HepG2 (cell line): ENCODE data around the gene SRC. TPM values are rescaled to one million over a fixed set of nuclear protein-coding genes. Genes with fewer than 3 reads are reported as not detected.

Source experiments
- AHR ChIP-seq: IDR thresholded peaks from 2 replicates; pipeline ENCODE4 v1.6.1; 2018; ENCODE audit warnings: missing genetic modification reagents, missing compliant biosample characterization
- ARNT ChIP-seq: fragments of 450-650 bp; IDR thresholded peaks from 2 replicates; pipeline ENCODE4 v1.6.1; 2017
- CBFB ChIP-seq: sonication (generic); formaldehyde crosslinking; IDR thresholded peaks from 2 replicates; pipeline ENCODE4 v1.4.0; 2020; ENCODE audit warnings: missing genetic modification reagents
- CHD4 ChIP-seq: fragments of 200-600 bp; sonication (generic); IDR thresholded peaks from 2 replicates; pipeline ENCODE4 v1.7.0; 2017; ENCODE audit warnings: mild to moderate bottlenecking, low read length, borderline replicate concordance
- DR1 ChIP-seq: sonication (generic); formaldehyde crosslinking; IDR thresholded peaks from 2 replicates; pipeline ENCODE4 v1.8.0; 2021; ENCODE audit warnings: mild to moderate bottlenecking, missing genetic modification reagents, inconsistent platforms
- GATAD2A ChIP-seq: IDR thresholded peaks from 2 replicates; pipeline ENCODE4 v1.6.1; 2016
- HHEX ChIP-seq: IDR thresholded peaks from 2 replicates; pipeline ENCODE4 v1.6.1; 2016; ENCODE audit warnings: control low read depth
- IRF2 ChIP-seq: IDR thresholded peaks from 2 replicates; pipeline ENCODE4 v1.6.1; 2018; ENCODE audit warnings: missing genetic modification reagents, missing compliant biosample characterization
- KDM6A ChIP-seq: IDR thresholded peaks from 2 replicates; pipeline ENCODE4 v1.6.1; 2016; ENCODE audit warnings: low read depth
- KLF9 ChIP-seq: IDR thresholded peaks from 2 replicates; pipeline ENCODE4 v1.6.1; 2016; ENCODE audit warnings: low read depth
- MED1 ChIP-seq: sonication (generic); formaldehyde crosslinking; IDR thresholded peaks from 2 replicates; pipeline ENCODE4 v1.4.0; 2020; ENCODE audit warnings: missing genetic modification reagents
- MXI1 ChIP-seq: IDR thresholded peaks from 3 replicates; pipeline ENCODE4 v1.6.1; 2012; ENCODE audit warnings: low read depth, low read length, inconsistent platforms, borderline replicate concordance
- NFE2L1 ChIP-seq: sonication (generic); formaldehyde crosslinking; IDR thresholded peaks from 2 replicates; pipeline ENCODE4 v1.4.0; 2020; ENCODE audit warnings: missing genetic modification reagents, mild to moderate bottlenecking, borderline replicate concordance
- PPARG ChIP-seq: conservative IDR thresholded peaks from 2 replicates; pipeline ENCODE4 v1.6.1; 2016; ENCODE audit warnings: missing biosample characterization, missing genetic modification reagents
- RARA ChIP-seq: IDR thresholded peaks from 2 replicates; pipeline ENCODE4 v1.6.1; 2016; ENCODE audit warnings: missing genetic modification reagents, missing compliant biosample characterization
- SMC3 ChIP-seq: IDR thresholded peaks from 2 replicates; pipeline ENCODE4 v1.6.1; 2011; ENCODE audit warnings: low read length, improper control_type of control experiment
- ZBTB1 ChIP-seq: sonication (generic); formaldehyde crosslinking; IDR thresholded peaks from 2 replicates; pipeline ENCODE4 v1.4.0; 2020; ENCODE audit warnings: missing genetic modification reagents, borderline replicate concordance
- ZFP36L2 ChIP-seq: sonication (generic); formaldehyde crosslinking; IDR thresholded peaks from 2 replicates; pipeline ENCODE4 v1.4.0; 2020; ENCODE audit warnings: missing genetic modification reagents
- ZFP41 ChIP-seq: sonication (generic); formaldehyde crosslinking; IDR thresholded peaks from 2 replicates; pipeline ENCODE4 v1.4.0; 2020; ENCODE audit warnings: mild to moderate bottlenecking, missing genetic modification reagents, borderline replicate concordance
- ZFP62 ChIP-seq: sonication (generic); formaldehyde crosslinking; IDR thresholded peaks from 2 replicates; pipeline ENCODE4 v1.4.0; 2020; ENCODE audit warnings: missing genetic modification reagents
- ZNF720 ChIP-seq: sonication (generic); formaldehyde crosslinking; IDR thresholded peaks from 2 replicates; pipeline ENCODE4 v1.4.0; 2020; ENCODE audit warnings: missing genetic modification reagents
- ZNF83 ChIP-seq: sonication (generic); formaldehyde crosslinking; IDR thresholded peaks from 2 replicates; pipeline ENCODE4 v1.4.0; 2020; ENCODE audit warnings: missing genetic modification reagents, mild to moderate bottlenecking, borderline replicate concordance
- polyA plus RNA-seq, 8 experiments: library from polyadenylated mRNA; depleted of rRNA in 3 of 8; stranded (reverse) in 7 of 8; unstranded in 1 of 8; fragments of >200 nt; fragmentation: Illumina TruSeq in 4 of 8; extraction: Trizol in 4 of 8; gene quantifications; 2 replicates each; pipeline versions ENCODE4 v1.2.1 to v1.2.3, GENCODE V29; 2011 to 2016; ENCODE audit warnings: low read depth in 4 of 8, missing spikeins in 1 of 8, mixed read lengths in 1 of 8; ENCODE audit not compliant: insufficient read depth in 1 of 8
- total RNA-seq, 5 experiments: library from RNA; depleted of rRNA; stranded (reverse); fragments of >200 nt; fragmentation: Illumina TruSeq; extraction: Trizol; gene quantifications; 2 replicates each; pipeline ENCODE4 v1.2.3, GENCODE V29; 2016; ENCODE audit warnings: low read depth in 1 of 5
- TF ChIP-seq, protein P1 (sequence below): IDR thresholded peaks from 2 replicates; pipeline ENCODE4 v1.6.1; 2016
- TF ChIP-seq, protein P2 (sequence below): sonication (generic); formaldehyde crosslinking; IDR thresholded peaks from 2 replicates; pipeline ENCODE4 v1.4.0; 2020; ENCODE audit warnings: missing genetic modification reagents
- TF ChIP-seq, protein P3 (sequence below): sonication (generic); formaldehyde crosslinking; IDR thresholded peaks from 2 replicates; pipeline ENCODE4 v1.5.1; 2020; ENCODE audit warnings: mild to moderate bottlenecking, missing genetic modification reagents
- TF ChIP-seq, protein P4 (sequence below): sonication (generic); formaldehyde crosslinking; IDR thresholded peaks from 2 replicates; pipeline ENCODE4 v1.4.0; 2020; ENCODE audit warnings: missing genetic modification reagents, borderline replicate concordance

The SRC gene
- total and polyA plus RNA-seq, 2 of the 13 experiments (the other 11 are each of a cell fraction or from before 2014, with no cell fraction given), result 54.7 to 192 TPM

DNA sequence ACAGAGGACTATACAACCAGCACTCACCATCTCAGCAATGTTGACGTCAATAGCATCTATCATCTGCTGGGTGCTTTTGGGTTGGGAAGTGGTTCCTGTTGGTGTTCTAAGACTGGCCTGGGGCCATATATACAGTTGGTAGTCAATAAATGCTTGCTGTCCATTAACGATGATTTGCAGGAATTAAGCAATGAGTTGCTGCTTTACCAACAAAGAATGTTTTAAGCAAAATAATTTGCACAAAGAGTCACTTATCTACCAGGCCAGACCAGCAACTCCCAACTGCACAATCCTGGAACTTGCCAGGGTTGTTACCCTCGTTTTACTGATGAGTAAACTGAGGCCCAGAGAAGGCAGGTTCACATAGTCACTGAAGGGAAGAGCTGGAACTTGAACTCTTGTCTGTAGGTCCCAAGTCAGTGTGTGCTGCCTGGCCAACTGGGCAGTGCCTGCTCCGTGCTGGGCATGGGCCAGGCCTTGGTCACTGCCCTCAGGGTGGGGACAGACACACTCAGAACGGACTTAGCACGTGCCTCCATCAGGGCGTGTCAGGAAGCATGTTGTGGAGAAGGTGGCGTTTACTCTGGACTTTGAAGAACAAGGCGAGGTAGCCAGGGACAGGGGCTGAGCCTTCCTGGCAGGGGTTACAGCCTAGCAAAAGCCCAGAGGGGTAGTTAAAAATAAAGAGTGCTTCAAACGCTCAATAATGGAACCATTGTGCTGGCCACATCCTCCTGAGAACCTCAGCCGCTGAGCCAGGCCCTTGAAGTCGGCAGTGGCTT, 2.5 kb upstream of the SRC start (continued):
- TF ChIP-seq, protein P1, sequence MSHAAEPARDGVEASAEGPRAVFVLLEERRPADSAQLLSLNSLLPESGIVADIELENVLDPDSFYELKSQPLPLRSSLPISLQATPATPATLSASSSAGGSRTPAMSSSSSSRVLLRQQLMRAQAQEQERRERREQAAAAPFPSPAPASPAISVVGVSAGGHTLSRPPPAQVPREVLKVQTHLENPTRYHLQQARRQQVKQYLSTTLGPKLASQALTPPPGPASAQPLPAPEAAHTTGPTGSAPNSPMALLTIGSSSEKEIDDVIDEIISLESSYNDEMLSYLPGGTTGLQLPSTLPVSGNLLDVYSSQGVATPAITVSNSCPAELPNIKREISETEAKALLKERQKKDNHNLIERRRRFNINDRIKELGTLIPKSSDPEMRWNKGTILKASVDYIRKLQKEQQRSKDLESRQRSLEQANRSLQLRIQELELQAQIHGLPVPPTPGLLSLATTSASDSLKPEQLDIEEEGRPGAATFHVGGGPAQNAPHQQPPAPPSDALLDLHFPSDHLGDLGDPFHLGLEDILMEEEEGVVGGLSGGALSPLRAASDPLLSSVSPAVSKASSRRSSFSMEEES, result peak; percentile 73; the same call in 1 of the 2 replicates
- TF ChIP-seq KLF9 (CRISPR knock-in tag), result no peak
- TF ChIP-seq RARA, result peak; percentile 17; the same call in 1 of the 2 replicates
- no peak for TF ChIP-seq KDM6A (CRISPR knock-in tag)
- no peak for TF ChIP-seq ZBTB1
- TF ChIP-seq ZFP62 (CRISPR knock-in tag), result no peak
- TF ChIP-seq NFE2L1 (CRISPR knock-in tag), result peak; percentile 59; the same call in 1 of the 2 replicates
- TF ChIP-seq, protein P2, sequence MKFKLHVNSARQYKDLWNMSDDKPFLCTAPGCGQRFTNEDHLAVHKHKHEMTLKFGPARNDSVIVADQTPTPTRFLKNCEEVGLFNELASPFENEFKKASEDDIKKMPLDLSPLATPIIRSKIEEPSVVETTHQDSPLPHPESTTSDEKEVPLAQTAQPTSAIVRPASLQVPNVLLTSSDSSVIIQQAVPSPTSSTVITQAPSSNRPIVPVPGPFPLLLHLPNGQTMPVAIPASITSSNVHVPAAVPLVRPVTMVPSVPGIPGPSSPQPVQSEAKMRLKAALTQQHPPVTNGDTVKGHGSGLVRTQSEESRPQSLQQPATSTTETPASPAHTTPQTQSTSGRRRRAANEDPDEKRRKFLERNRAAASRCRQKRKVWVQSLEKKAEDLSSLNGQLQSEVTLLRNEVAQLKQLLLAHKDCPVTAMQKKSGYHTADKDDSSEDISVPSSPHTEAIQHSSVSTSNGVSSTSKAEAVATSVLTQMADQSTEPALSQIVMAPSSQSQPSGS, result no peak
- TF ChIP-seq MED1, result peak; percentile 20; the same call in 1 of the 2 replicates
- no peak for TF ChIP-seq SMC3
- TF ChIP-seq IRF2, result no peak
- TF ChIP-seq HHEX (CRISPR knock-in tag), result no peak
- no peak for TF ChIP-seq DR1 (CRISPR knock-in tag)
- TF ChIP-seq, protein P3, sequence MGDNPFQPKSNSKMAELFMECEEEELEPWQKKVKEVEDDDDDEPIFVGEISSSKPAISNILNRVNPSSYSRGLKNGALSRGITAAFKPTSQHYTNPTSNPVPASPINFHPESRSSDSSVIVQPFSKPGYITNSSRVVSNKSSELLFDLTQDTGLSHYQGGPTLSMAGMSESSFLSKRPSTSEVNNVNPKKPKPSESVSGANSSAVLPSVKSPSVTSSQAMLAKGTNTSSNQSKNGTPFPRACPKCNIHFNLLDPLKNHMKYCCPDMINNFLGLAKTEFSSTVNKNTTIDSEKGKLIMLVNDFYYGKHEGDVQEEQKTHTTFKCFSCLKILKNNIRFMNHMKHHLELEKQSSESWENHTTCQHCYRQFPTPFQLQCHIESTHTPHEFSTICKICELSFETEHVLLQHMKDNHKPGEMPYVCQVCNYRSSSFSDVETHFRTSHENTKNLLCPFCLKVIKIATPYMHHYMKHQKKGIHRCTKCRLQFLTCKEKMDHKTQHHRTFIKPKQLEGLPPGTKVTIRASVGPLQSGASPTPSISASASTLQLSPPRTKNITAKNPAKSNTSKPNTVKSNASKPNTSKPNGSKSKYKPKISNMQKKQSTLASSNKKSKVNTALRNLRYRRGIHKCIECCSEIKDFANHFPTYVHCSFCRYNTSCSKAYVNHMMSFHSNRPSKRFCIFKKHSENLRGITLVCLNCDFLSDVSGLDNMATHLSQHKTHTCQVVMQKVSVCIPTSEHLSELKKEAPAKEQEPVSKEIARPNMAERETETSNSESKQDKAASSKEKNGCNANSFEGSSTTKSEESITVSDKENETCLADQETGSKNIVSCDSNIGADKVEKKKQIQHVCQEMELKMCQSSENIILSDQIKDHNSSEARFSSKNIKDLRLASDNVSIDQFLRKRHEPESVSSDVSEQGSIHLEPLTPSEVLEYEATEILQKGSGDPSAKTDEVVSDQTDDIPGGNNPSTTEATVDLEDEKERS (CRISPR knock-in tag), result 0 out of 2 replicates have a peak, but pooled peaks have one; percentile 83
- no peak for TF ChIP-seq PPARG (CRISPR knock-in tag)
- TF ChIP-seq ZFP36L2, result no peak
- TF ChIP-seq CBFB (CRISPR knock-in tag), result 0 out of 2 replicates have a peak, but pooled peaks have one; percentile 61
- TF ChIP-seq, protein P4, sequence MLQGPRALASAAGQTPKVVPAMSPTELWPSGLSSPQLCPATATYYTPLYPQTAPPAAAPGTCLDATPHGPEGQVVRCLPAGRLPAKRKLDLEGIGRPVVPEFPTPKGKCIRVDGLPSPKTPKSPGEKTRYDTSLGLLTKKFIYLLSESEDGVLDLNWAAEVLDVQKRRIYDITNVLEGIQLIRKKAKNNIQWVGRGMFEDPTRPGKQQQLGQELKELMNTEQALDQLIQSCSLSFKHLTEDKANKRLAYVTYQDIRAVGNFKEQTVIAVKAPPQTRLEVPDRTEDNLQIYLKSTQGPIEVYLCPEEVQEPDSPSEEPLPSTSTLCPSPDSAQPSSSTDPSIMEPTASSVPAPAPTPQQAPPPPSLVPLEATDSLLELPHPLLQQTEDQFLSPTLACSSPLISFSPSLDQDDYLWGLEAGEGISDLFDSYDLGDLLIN (CRISPR knock-in tag), result no peak
- TF ChIP-seq ZNF83 (CRISPR knock-in tag), result peak; percentile 63; the same call in 1 of the 2 replicates
- no peak for TF ChIP-seq MXI1
- no peak for TF ChIP-seq ZNF720 (CRISPR knock-in tag)
- 0 out of 2 replicates have a peak, but pooled peaks have one; percentile 22 for TF ChIP-seq AHR (CRISPR knock-in tag)
- TF ChIP-seq ARNT, result no peak
- no peak for TF ChIP-seq CHD4
- TF ChIP-seq ZFP41 (CRISPR knock-in tag), result no peak
- peak; percentile 65 for TF ChIP-seq GATAD2A (CRISPR knock-in tag)
